ENCODE results near the gene CMTM1. TPM values are rescaled to one million over a fixed set of nuclear protein-coding genes. Genes with fewer than 3 reads are reported as not detected.

The CMTM1 gene
- total and polyA plus RNA-seq, 11 donors = 0.40 to 2.4 (median 1.1) TPM; not detected in 2

DNA sequence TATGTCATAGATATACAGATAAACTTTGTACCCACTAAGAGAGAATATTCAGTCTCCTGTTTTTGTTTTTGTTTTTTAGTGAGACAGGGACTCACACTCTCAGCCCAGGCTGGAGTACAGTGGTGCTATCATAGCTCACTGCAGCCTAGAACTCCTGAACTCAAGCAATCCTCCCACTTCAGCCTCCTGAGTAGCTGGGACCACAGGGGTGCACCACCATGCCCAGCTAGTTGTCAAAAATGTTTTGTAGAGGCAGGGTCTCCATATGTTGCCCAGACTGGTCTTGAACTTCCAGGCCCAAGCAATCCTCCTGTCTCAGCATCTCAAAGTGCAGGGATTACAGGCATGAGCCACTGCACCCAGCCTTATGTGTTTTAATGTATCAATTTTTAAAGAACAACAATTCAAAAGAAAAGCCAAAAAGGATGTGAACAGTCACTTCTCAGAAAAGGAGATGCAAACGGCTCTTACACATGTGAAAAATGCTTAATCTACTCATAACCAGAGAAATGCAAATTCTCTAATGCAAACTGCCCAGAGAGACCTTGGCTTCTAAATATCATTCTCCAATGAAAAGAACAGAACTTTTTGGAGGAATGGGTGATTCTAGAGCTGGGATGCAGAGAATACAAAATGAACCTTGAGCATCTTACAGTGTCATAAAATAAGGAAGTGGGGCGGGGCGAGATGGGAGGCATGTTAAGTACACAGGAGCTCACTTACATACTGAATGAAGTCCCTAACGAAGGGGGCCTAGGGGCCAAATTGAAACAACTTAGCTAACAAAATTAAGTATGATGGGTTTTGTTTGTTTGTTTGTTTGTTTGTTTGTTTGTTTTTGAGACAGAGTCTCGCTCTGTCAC, 31.0 kb downstream of the CMTM1 start:
- no peak for DNase-seq
- Histone ChIP-seq H3K4me3 (no peak overlapping the region), H3K9me3 (peaks cover 0 to 4% (median 0%) of the 10 kb centered on the region in 12 donors), H3K36me3 (no peaks in the 10 kb centered on the region), H3K27ac (no peak overlapping the region), H3K4me1 (no peaks in the 10 kb centered on the region), H3K27me3 (no peaks in the 10 kb centered on the region)
- TF ChIP-seq, protein P1, sequence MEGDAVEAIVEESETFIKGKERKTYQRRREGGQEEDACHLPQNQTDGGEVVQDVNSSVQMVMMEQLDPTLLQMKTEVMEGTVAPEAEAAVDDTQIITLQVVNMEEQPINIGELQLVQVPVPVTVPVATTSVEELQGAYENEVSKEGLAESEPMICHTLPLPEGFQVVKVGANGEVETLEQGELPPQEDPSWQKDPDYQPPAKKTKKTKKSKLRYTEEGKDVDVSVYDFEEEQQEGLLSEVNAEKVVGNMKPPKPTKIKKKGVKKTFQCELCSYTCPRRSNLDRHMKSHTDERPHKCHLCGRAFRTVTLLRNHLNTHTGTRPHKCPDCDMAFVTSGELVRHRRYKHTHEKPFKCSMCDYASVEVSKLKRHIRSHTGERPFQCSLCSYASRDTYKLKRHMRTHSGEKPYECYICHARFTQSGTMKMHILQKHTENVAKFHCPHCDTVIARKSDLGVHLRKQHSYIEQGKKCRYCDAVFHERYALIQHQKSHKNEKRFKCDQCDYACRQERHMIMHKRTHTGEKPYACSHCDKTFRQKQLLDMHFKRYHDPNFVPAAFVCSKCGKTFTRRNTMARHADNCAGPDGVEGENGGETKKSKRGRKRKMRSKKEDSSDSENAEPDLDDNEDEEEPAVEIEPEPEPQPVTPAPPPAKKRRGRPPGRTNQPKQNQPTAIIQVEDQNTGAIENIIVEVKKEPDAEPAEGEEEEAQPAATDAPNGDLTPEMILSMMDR (IDR thresholded peaks at IDR 0.05) = no peak
- TF ChIP-seq POLR2A (IDR thresholded peaks at IDR 0.05) = no peak
- no peak for ATAC-seq
- intact Hi-C loops (cut with DNase I) = loop anchor here in 1 of 10 donors (5.0 kb wide), 1 partner anchor 35 kb away; no protein-coding TSS in a partner anchor
- 83 to 89% (median 86%) methylated on average over 5 of the region's 5 CpGs for WGBS, 4 donors

DNA sequence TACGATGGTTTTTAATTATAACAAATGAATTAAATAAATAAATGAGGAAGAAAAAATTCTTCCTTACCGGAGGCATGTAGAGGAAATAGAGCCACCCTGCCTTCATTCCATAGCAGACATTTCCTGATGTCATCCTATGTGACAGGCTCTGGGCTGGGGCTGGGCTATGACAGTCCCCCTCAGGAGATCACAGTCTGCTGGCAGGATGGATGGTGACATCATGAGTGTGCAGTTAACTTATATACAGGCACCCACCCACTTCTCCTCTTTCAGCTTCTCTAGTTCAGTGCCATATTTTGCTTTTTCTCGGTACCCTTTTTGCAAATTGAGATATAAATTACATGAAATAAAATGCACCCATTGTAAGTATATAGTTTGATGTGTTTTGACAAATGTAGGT, 31.9 kb downstream of the CMTM1 start:
- DNase-seq (no peak), ATAC-seq (no peak)
- Histone ChIP-seq H3K4me3 (no peak overlapping the region), H3K27ac (no peak overlapping the region), H3K9me3 (peaks cover 0 to 4% (median 0%) of the 10 kb centered on the region in 12 donors), H3K4me1 (no peaks in the 10 kb centered on the region), H3K27me3 (no peaks in the 10 kb centered on the region), H3K36me3 (no peaks in the 10 kb centered on the region)
- 62 to 66% (median 62%) methylated on average over 3 of the region's 3 CpGs for WGBS, 4 donors
- TF ChIP-seq, protein P1 (IDR thresholded peaks at IDR 0.05) = no peak
- no peak for TF ChIP-seq POLR2A (IDR thresholded peaks at IDR 0.05)
- intact Hi-C loops (cut with DNase I) = loop anchor here in 1 of 10 donors (5.0 kb wide), 1 partner anchor 36 kb away; no protein-coding TSS in a partner anchor

DNA sequence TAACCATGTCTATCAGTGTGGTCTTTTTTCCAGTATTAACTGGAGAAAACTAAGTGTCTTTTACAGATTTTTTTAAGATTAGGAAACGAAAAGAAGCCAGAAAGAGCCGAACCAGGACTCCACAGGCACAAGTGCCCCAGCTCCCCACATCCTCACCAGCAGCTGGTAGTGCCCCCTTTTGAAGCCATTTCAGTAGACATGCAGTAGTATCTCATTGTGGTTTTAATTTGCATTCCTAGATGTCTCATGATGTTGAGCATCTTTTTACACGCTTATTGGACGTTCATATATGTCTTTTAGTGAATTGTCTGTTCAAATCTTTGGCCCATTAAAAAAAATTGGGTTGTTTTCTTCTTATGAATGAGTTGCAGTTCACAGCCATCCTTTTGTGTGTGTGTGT, 33.5 kb downstream of the CMTM1 start:
- no peaks in the 10 kb centered on the region for H3K36me3 ChIP-seq
- no peaks in the 10 kb centered on the region for H3K9me3 ChIP-seq
- DNase-seq (no peak), ATAC-seq (no peak)
- intact Hi-C loops (cut with DNase I) = loop anchor here in 8 of 10 donors (5.0 to 10.0 kb wide), 6 partner anchors 37 to 265 kb away; partner anchors contain the start of genes CKLF (in 2 of the 8) and TK2 (in 2 of the 8)
- H3K4me3 ChIP-seq = no peak overlapping the region
- TF ChIP-seq POLR2A (IDR thresholded peaks at IDR 0.05) = no peak
- TF ChIP-seq, protein P1 (IDR thresholded peaks at IDR 0.05) = no peak
- H3K27me3 ChIP-seq = no peaks in the 10 kb centered on the region
- WGBS, 4 donors = 90 to 94% (median 92%) methylated on average over 4 of the region's 4 CpGs
- H3K4me1 ChIP-seq = peaks cover 0 to 10% (median 4%) of the 10 kb centered on the region in 12 donors
- H3K27ac ChIP-seq = no peak overlapping the region

DNA sequence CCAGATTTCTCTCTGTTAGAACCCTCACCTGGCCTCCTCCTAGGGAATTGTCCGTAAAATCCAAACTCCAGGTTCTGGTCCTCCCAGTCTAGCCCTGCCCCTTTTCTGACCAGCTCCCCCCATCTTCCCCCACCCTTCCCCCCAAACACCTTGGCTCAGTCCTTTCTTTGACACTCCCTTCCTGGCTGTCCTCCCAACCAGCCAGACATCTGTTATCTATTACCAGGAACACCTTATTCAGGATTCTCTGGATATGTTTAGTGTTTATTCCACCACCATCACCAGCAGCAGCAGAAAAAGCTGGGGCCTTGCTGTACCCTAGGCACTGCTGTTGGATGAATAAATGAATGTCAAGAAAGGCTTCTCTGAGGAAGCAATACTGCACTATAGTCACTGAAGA, 34.2 kb downstream of the CMTM1 start:
- ATAC-seq (no peak), DNase-seq (no peak)
- H3K4me3 ChIP-seq = no peak overlapping the region
- no peaks in the 10 kb centered on the region for H3K9me3 ChIP-seq
- intact Hi-C loops (cut with DNase I) = loop anchor here in 8 of 10 donors (5.0 to 10.0 kb wide), 6 partner anchors 38 to 264 kb away; partner anchors contain the start of genes CKLF (in 2 of the 8) and TK2 (in 2 of the 8)
- H3K27me3 ChIP-seq = no peaks in the 10 kb centered on the region
- TF ChIP-seq POLR2A (IDR thresholded peaks at IDR 0.05) = no peak
- TF ChIP-seq, protein P1 (IDR thresholded peaks at IDR 0.05) = no peak
- H3K36me3 ChIP-seq = no peaks in the 10 kb centered on the region
- no peak overlapping the region for H3K27ac ChIP-seq
- whole genome bisulfite sequencing, 4 donors = 92 to 100% (median 97%) methylated on average over 1 of the region's 1 CpG
- peaks cover 0 to 18% (median 6%) of the 10 kb centered on the region in 12 donors for H3K4me1 ChIP-seq

Data from heart left ventricle (tissue), 16 donors.